Measurements from ENCODE around the gene RRAS2. TPM values are rescaled to one million over a fixed set of nuclear protein-coding genes. Genes with fewer than 3 reads are reported as not detected.
"Not testable (repeated sequence)": the region's sequence is repeated elsewhere in the genome, so short reads cannot be mapped to it uniquely, and the experiment has no call there.

The RRAS2 gene
- total RNA-seq, 1 donor from 2014 or later: 150 TPM

- Histone ChIP-seq H3K27ac (ENCODE audit: low read depth, low read length) (peak overlapping the region; percentile 78), H4K20me1 (ENCODE audit: insufficient read depth, low read length) (peaks cover 45% of the 10 kb centered on the region), H2AFZ (ENCODE audit: low read depth, low read length) (no peak overlapping the region), H3K36me3 (ENCODE audit: insufficient read depth, low read length) (no peaks in the 10 kb centered on the region), H3K9me3 (ENCODE audit: insufficient read depth, low read depth, low read length) (no peaks in the 10 kb centered on the region), H3K27me3 (ENCODE audit: insufficient read depth, low read length) (no peaks in the 10 kb centered on the region), H3K4me2 (ENCODE audit: low read length) (peak overlapping the region; percentile 93), H3K9ac (ENCODE audit: low read length) (peak overlapping the region; percentile 89), H3K4me3 (ENCODE audit: insufficient read depth, low read depth, low read length) (peak overlapping the region; percentile 73), H3K4me1 (ENCODE audit: insufficient read depth, low read length) (peaks cover 5% of the 10 kb centered on the region), H3K79me2 (ENCODE audit: insufficient read depth, low read length) (peaks cover 58% of the 10 kb centered on the region)
- Mint-ChIP-seq H3K9me3 (ENCODE audit: unreplicated experiment) (no peaks in the 10 kb centered on the region), H3K27ac (ENCODE audit: unreplicated experiment) (peak overlapping the region; percentile 98), H3K27me3 (ENCODE audit: low read depth, unreplicated experiment) (peaks cover 3% of the 10 kb centered on the region), H3K36me3 (ENCODE audit: low read depth, unreplicated experiment) (peaks cover 5% of the 10 kb centered on the region), H3K4me3 (ENCODE audit: unreplicated experiment) (peak overlapping the region; percentile 99), H3K4me1 (ENCODE audit: low read depth, unreplicated experiment) (peaks cover 15% of the 10 kb centered on the region)
- FAIRE-seq (no peak), DNase-seq (ENCODE audit: low read depth) (peak; percentile 51)
- no peak for TF ChIP-seq EZH2 (IDR thresholded peaks at IDR 0.05; ENCODE audit: insufficient read depth, low read length)
- TF ChIP-seq, protein P1, sequence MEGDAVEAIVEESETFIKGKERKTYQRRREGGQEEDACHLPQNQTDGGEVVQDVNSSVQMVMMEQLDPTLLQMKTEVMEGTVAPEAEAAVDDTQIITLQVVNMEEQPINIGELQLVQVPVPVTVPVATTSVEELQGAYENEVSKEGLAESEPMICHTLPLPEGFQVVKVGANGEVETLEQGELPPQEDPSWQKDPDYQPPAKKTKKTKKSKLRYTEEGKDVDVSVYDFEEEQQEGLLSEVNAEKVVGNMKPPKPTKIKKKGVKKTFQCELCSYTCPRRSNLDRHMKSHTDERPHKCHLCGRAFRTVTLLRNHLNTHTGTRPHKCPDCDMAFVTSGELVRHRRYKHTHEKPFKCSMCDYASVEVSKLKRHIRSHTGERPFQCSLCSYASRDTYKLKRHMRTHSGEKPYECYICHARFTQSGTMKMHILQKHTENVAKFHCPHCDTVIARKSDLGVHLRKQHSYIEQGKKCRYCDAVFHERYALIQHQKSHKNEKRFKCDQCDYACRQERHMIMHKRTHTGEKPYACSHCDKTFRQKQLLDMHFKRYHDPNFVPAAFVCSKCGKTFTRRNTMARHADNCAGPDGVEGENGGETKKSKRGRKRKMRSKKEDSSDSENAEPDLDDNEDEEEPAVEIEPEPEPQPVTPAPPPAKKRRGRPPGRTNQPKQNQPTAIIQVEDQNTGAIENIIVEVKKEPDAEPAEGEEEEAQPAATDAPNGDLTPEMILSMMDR (IDR thresholded peaks at IDR 0.05; ENCODE audit: insufficient read depth, low read depth, low read length): no peak
Measured at GRCh38 chr11:14357881-14358728, 878 bp downstream of the RRAS2 start.

DNA sequence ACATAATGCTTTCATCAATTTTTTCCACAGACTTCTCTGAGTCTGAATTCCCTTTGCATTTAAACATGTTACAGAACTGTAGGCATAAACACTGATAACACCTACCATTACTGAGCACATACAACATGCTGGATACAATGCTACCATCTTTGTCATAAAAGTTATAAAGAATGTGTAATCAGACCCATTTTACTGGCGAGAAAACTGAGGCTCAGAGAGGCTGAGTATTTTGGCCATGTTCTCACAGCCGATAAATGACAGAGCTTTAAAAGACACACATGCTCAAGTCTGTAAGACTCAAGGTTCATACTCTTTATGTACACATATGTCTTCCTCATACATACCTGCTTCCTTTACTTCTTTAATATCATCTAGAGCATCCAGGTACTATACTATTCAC lies 2.6 kb downstream of the RRAS2 start:
- H3K9me3 Mint-ChIP-seq (ENCODE audit: unreplicated experiment): no peaks in the 10 kb centered on the region
- Histone ChIP-seq H3K79me2 (ENCODE audit: insufficient read depth, low read length) (peaks cover 72% of the 10 kb centered on the region), H3K9ac (ENCODE audit: low read length) (no peak overlapping the region), H3K4me1 (ENCODE audit: insufficient read depth, low read length) (peaks cover 5% of the 10 kb centered on the region), H3K9me3 (ENCODE audit: insufficient read depth, low read depth, low read length) (no peaks in the 10 kb centered on the region), H3K4me3 (ENCODE audit: insufficient read depth, low read depth, low read length) (no peak overlapping the region), H3K27ac (ENCODE audit: low read depth, low read length) (no peak overlapping the region), H3K36me3 (ENCODE audit: insufficient read depth, low read length) (no peaks in the 10 kb centered on the region), H2AFZ (ENCODE audit: low read depth, low read length) (no peak overlapping the region), H3K27me3 (ENCODE audit: insufficient read depth, low read length) (no peaks in the 10 kb centered on the region), H4K20me1 (ENCODE audit: insufficient read depth, low read length) (peaks cover 48% of the 10 kb centered on the region), H3K4me2 (ENCODE audit: low read length) (peak overlapping the region; percentile 9)
- DNase-seq (ENCODE audit: low read depth) (no peak), FAIRE-seq (no peak)
- H3K36me3 Mint-ChIP-seq (ENCODE audit: low read depth, unreplicated experiment): peaks cover 5% of the 10 kb centered on the region
- H3K27ac Mint-ChIP-seq (ENCODE audit: unreplicated experiment): peak overlapping the region; percentile 64
- H3K4me1 Mint-ChIP-seq (ENCODE audit: low read depth, unreplicated experiment): peaks cover 15% of the 10 kb centered on the region
- H3K4me3 Mint-ChIP-seq (ENCODE audit: unreplicated experiment): peak overlapping the region; percentile 99
- no peak for TF ChIP-seq EZH2 (IDR thresholded peaks at IDR 0.05; ENCODE audit: insufficient read depth, low read length)
- no peaks in the 10 kb centered on the region for H3K27me3 Mint-ChIP-seq (ENCODE audit: low read depth, unreplicated experiment)

GRCh38 chr11:14354604-14355003 lies 4.4 kb downstream of the RRAS2 start:
- peaks cover 20% of the 10 kb centered on the region for H3K4me1 Mint-ChIP-seq (ENCODE audit: low read depth, unreplicated experiment)
- not testable (repeated sequence) for H3K4me3 ChIP-seq (ENCODE audit: insufficient read depth, low read depth, low read length); H3K9ac ChIP-seq (ENCODE audit: low read length); H3K27ac ChIP-seq (ENCODE audit: low read depth, low read length); H3K4me3 Mint-ChIP-seq (ENCODE audit: unreplicated experiment); H3K27me3 ChIP-seq (ENCODE audit: insufficient read depth, low read length); H3K36me3 ChIP-seq (ENCODE audit: insufficient read depth, low read length); H3K4me1 ChIP-seq (ENCODE audit: insufficient read depth, low read length); H3K27ac Mint-ChIP-seq (ENCODE audit: unreplicated experiment); H3K9me3 Mint-ChIP-seq (ENCODE audit: unreplicated experiment); FAIRE-seq; H3K4me2 ChIP-seq (ENCODE audit: low read length); DNase-seq (ENCODE audit: low read depth); H3K9me3 ChIP-seq (ENCODE audit: insufficient read depth, low read depth, low read length); H3K27me3 Mint-ChIP-seq (ENCODE audit: low read depth, unreplicated experiment); H2AFZ ChIP-seq (ENCODE audit: low read depth, low read length)
- peaks cover 17% of the 10 kb centered on the region for H3K36me3 Mint-ChIP-seq (ENCODE audit: low read depth, unreplicated experiment)
- Histone ChIP-seq H3K79me2 (ENCODE audit: insufficient read depth, low read length) (peaks cover 90% of the 10 kb centered on the region), H4K20me1 (ENCODE audit: insufficient read depth, low read length) (peaks cover 66% of the 10 kb centered on the region)

Data from astrocyte (in vitro differentiated cells and primary cell).